ENCODE results near the gene TRAF7.

TRAF7 gene

DNA sequence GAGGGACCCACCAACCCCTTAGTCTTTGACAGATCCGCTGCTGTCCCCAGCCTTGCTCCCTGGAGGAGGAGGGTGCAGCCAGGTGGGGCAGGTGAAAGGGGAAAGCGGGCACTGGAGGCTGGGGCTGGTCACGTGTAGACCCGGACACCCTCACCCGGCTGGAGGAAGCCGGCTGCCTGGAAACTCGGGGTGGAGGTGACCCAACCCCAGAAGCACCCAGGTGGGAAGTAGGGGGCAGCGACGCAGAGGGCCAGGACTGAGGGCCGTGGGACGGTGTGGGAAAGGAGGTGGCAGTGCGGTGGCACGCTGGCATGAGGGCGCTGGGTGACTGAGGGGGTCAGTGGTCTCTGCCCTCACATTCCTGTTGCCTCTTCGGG is 2.7 kb downstream of the TRAF7 start:
- H3K79me2 ChIP-seq (ENCODE audit: control insufficient read depth, insufficient read depth, low read length, unreplicated experiment) = peaks cover 81% of the 10 kb centered on the region
- peaks cover 44% of the 10 kb centered on the region for H3K4me1 ChIP-seq (ENCODE audit: control insufficient read depth, insufficient read depth, low read length, unreplicated experiment)
- peaks cover 16% of the 10 kb centered on the region for H3K36me3 ChIP-seq (ENCODE audit: insufficient read depth, low read length)
- no peak overlapping the region for H2AFZ ChIP-seq (ENCODE audit: low read length, unreplicated experiment)
- no peak overlapping the region; the same call in 1 of the 2 replicates for H3K4me3 ChIP-seq (ENCODE audit: low read depth, low read length)
- H3K27ac ChIP-seq (ENCODE audit: low read depth, low read length) = peak overlapping the region; percentile 95
- H3K27me3 ChIP-seq (ENCODE audit: insufficient read depth, low read length) = no peaks in the 10 kb centered on the region

DNA sequence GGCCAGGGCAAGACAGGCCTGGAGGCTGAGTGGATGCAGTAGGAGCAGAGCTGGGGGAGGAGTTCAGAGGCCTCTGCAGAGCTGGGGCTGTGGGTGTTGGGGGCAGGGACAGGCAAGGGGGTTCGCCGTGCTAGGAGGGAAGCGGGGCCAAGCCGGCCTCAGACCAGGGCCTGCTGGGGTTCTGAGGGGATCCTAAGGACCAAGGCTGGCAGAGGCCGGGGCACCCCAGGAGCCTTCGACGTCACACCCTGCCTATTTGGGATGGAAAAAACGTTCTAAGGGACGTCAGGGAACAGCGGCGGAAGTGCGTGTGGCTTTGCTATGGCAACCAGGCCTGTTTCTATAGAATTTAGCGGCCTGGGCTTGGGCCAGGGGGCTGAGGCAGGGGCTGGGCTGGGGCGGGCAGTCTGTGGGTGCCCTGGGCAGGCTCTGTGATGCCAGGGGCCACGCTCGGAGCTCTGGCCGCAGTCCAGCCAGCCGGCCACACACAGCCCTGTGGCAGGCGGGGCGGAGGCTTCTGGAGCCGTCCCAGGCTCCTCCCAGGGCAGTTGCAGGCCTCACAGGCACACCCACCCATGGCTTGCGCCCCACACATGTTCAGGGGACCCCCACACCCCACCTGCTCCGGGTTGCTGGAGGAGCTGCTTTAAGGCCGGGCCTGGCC is 3.7 kb downstream of the TRAF7 start:
- Histone ChIP-seq H3K27me3 (ENCODE audit: insufficient read depth, low read length) (no peaks in the 10 kb centered on the region), H3K27ac (ENCODE audit: low read depth, low read length) (peak overlapping the region; percentile 95), H2AFZ (ENCODE audit: low read length, unreplicated experiment) (no peak overlapping the region), H3K4me3 (ENCODE audit: low read depth, low read length) (peak overlapping the region; percentile 50), H3K36me3 (ENCODE audit: insufficient read depth, low read length) (peaks cover 7% of the 10 kb centered on the region; the same call in 1 of the 2 replicates), H3K79me2 (ENCODE audit: control insufficient read depth, insufficient read depth, low read length, unreplicated experiment) (peaks cover 77% of the 10 kb centered on the region), H3K4me1 (ENCODE audit: control insufficient read depth, insufficient read depth, low read length, unreplicated experiment) (peaks cover 44% of the 10 kb centered on the region)

DNA sequence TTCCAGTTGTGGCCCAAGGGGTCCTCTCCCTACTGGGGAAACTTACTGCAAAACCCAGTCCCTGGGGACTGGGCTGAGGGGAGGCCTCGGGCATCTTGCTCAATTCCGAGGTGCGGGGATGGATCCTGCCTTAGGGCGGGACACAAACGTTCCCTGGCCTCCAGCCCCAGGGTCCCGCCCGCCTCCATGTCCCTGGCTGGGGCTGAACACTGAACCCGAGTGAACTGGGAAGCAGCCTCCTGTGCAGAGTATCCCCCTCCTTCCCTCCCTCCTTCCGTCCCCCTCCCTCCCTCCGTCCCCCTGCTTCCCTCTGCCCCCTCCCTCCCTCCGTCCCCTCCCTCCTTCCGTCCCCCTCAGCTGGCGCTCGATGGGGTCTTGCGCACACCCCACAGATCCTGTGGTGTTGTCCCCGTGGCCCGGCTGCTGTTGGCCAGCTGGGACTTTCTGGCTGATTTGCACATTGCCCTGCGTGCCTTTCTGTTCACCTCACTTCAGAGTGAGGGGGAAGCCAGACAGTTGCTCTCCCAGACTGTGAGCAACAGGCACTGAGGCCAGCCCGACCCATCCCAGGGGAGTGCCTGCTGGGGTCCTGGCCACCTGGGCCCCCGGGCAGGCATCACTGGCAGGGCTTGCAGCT is 5.5 kb downstream of the TRAF7 start:
- Histone ChIP-seq H3K36me3 (ENCODE audit: insufficient read depth, low read length) (no peaks in the 10 kb centered on the region), H2AFZ (ENCODE audit: low read length, unreplicated experiment) (no peak overlapping the region), H3K27ac (ENCODE audit: low read depth, low read length) (peak overlapping the region; percentile 95), H3K27me3 (ENCODE audit: insufficient read depth, low read length) (no peaks in the 10 kb centered on the region), H3K79me2 (ENCODE audit: control insufficient read depth, insufficient read depth, low read length, unreplicated experiment) (peaks cover 73% of the 10 kb centered on the region), H3K4me3 (ENCODE audit: low read depth, low read length) (peak overlapping the region; percentile 8), H3K4me1 (ENCODE audit: control insufficient read depth, insufficient read depth, low read length, unreplicated experiment) (peaks cover 44% of the 10 kb centered on the region)

DNA sequence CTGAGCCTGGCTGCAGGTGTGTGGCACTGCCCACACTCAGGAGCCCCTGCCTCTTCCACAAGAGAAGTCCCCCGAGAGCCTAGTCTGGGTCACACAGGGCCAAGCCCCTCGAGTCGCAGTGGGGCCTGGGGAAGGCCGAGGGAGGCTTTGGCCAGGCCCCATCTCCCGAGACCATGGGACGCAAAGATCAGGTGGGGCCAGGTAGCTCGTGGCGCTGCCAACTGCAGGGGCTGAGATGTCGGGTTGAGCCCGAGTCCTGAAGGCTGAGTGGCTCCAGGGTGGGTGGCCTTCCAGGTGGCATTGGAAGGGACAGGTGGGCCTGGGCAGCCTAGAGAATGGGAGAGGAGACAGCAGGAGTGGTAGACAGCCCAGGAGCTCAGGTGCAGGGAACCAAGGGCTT is 6.3 kb downstream of the TRAF7 start:
- H3K36me3 ChIP-seq (ENCODE audit: insufficient read depth, low read length) = no peaks in the 10 kb centered on the region
- H3K79me2 ChIP-seq (ENCODE audit: control insufficient read depth, insufficient read depth, low read length, unreplicated experiment) = peaks cover 67% of the 10 kb centered on the region

DNA sequence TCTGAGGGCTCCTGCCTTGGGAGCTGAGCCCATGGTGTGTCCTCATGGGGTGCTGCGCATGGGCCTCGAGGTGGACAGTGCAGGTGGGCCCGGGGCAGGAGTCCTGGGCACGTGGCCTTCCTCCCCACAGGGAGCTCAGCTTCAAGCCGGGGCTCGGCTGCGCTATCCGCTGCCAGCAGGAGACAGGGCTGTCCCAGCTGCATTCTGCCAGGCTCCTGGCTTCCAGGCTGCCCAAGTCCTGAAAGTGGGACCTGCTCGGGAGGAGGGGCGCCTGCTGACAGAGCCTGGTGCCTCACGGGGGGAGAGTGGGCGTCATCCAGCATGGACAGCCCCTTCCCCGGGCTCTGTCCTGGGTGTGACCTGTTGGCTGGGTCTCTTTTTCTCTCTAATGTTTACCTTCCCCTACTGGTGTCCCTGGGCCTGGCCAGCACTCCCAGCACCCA is 7.1 kb downstream of the TRAF7 start:
- Histone ChIP-seq H3K27ac (ENCODE audit: low read depth, low read length) (no peak overlapping the region), H3K4me1 (ENCODE audit: control insufficient read depth, insufficient read depth, low read length, unreplicated experiment) (peaks cover 33% of the 10 kb centered on the region), H2AFZ (ENCODE audit: low read length, unreplicated experiment) (no peak overlapping the region), H3K36me3 (ENCODE audit: insufficient read depth, low read length) (no peaks in the 10 kb centered on the region), H3K27me3 (ENCODE audit: insufficient read depth, low read length) (no peaks in the 10 kb centered on the region), H3K4me3 (ENCODE audit: low read depth, low read length) (no peak overlapping the region), H3K79me2 (ENCODE audit: control insufficient read depth, insufficient read depth, low read length, unreplicated experiment) (peaks cover 64% of the 10 kb centered on the region)

More for the DNA sequence above, 6.3 kb downstream of the TRAF7 start:
- no peak overlapping the region for H2AFZ ChIP-seq (ENCODE audit: low read length, unreplicated experiment)
- H3K27me3 ChIP-seq (ENCODE audit: insufficient read depth, low read length) = no peaks in the 10 kb centered on the region
- H3K4me1 ChIP-seq (ENCODE audit: control insufficient read depth, insufficient read depth, low read length, unreplicated experiment) = peaks cover 41% of the 10 kb centered on the region
- peak overlapping the region; percentile 95; the same call in 1 of the 2 replicates for H3K27ac ChIP-seq (ENCODE audit: low read depth, low read length)
- no peak overlapping the region for H3K4me3 ChIP-seq (ENCODE audit: low read depth, low read length)

DNA sequence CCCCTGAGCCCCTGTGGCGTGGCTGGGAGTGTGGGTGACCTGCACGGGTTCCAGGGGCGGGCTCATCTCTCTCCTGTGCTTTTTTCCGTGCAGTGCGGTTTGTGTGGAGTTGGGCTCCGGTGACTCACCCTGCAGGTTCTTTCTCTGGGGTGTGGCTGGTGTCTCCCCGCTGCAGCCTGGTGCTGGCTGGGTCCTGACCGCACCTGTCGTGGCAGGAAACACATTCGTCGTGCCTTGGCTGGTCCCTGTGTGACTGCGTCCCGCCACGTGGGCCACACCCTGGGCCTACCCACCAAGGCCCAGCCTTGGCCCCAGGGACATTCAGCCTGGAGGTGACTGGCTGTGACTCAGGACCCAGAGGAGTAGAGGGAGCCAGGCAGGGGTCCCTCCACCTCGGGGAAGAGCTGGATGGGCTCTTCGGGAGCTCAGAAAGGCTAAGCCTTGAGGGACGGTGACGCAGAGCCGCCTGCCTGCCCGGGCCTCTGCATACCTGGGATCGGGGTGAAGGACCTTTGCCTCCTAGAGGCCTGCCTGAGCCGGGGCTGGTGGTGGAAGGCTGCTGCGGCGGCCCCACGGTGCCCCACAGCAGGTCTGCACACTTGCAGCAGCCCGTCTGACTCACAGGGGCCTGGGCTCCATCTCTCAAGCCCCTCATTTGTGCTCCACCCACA is 7.8 kb downstream of the TRAF7 start:
- H3K79me2 ChIP-seq (ENCODE audit: control insufficient read depth, insufficient read depth, low read length, unreplicated experiment) = peaks cover 59% of the 10 kb centered on the region
- H3K36me3 ChIP-seq (ENCODE audit: insufficient read depth, low read length) = no peaks in the 10 kb centered on the region
- H3K4me3 ChIP-seq (ENCODE audit: low read depth, low read length) = no peak overlapping the region
- H3K27ac ChIP-seq (ENCODE audit: low read depth, low read length) = no peak overlapping the region
- no peaks in the 10 kb centered on the region for H3K27me3 ChIP-seq (ENCODE audit: insufficient read depth, low read length)
- H3K4me1 ChIP-seq (ENCODE audit: control insufficient read depth, insufficient read depth, low read length, unreplicated experiment) = peaks cover 27% of the 10 kb centered on the region
- H2AFZ ChIP-seq (ENCODE audit: low read length, unreplicated experiment) = no peak overlapping the region

DNA sequence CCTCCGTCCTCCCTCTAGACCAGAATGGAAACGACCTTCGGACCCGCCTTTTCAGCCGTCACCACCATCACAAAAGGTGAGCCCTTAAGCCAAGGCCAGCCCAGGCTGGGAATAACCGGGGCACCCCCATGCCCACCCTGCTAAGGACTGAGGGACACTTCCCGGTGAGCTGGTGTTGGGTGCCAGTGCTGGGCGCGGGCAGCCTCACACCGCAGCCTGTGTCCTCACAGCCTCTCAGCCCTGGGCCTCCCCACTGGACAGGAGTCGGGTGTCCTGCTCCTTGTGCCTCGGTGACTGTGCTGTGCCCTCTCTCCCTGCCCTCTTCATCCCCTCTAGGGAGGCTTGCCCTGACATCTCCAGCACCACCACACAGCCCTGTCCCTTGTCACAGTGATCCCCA is 10.3 kb downstream of the TRAF7 start:
- H3K4me1 ChIP-seq (ENCODE audit: control insufficient read depth, insufficient read depth, low read length, unreplicated experiment) = peaks cover 10% of the 10 kb centered on the region
- no peaks in the 10 kb centered on the region for H3K36me3 ChIP-seq (ENCODE audit: insufficient read depth, low read length)
- peaks cover 42% of the 10 kb centered on the region for H3K79me2 ChIP-seq (ENCODE audit: control insufficient read depth, insufficient read depth, low read length, unreplicated experiment)
- no peaks in the 10 kb centered on the region for H3K27me3 ChIP-seq (ENCODE audit: insufficient read depth, low read length)
- H3K27ac ChIP-seq (ENCODE audit: low read depth, low read length) = no peak overlapping the region
- no peak overlapping the region for H3K4me3 ChIP-seq (ENCODE audit: low read depth, low read length)
- no peak overlapping the region for H2AFZ ChIP-seq (ENCODE audit: low read length, unreplicated experiment)

DNA sequence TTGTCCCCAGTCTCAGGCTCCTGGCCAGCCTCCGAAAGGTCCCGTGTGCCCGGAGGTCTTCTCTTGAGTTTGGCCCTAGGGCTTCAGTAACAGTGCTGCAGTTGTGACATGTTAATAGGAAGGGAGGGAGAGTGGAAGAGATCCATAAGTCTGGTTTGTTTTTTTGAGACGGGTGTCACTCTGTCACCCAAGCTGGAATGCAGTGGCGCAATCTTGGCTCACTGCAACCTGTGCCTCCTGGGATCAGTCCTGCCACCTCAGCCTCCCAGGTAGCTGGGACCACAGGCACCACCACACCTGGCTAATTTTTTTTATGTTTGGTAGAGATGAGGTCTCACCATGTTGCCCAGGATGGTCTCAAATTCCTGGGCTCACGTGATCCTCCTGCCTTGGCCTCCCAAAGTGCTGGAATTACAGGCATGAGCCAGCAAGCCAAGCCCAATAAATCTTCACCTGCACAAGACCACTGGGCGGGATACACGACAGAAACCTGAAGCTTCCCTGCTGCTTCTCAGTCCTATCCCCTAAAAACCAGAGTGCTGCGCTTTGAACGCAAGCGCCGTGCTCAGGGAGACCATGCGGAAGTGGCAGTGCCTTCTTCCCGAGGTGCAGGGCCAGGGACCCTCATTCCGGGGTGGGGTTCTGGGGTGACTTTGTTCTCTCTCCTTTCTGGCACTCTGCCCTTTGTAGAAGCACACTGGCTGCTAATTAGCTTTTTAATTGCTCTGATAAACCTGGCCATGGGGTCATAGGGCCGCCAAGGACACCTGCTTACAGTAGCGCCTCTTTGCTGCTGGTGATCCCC is 10.9 kb downstream of the TRAF7 start:
- H3K79me2 ChIP-seq (ENCODE audit: control insufficient read depth, insufficient read depth, low read length, unreplicated experiment) = peaks cover 39% of the 10 kb centered on the region
- H3K27ac ChIP-seq (ENCODE audit: low read depth, low read length) = no peak overlapping the region
- H2AFZ ChIP-seq (ENCODE audit: low read length, unreplicated experiment) = no peak overlapping the region
- H3K27me3 ChIP-seq (ENCODE audit: insufficient read depth, low read length) = no peaks in the 10 kb centered on the region
- H3K36me3 ChIP-seq (ENCODE audit: insufficient read depth, low read length) = no peaks in the 10 kb centered on the region
- no peak overlapping the region for H3K4me3 ChIP-seq (ENCODE audit: low read depth, low read length)
- peaks cover 5% of the 10 kb centered on the region for H3K4me1 ChIP-seq (ENCODE audit: control insufficient read depth, insufficient read depth, low read length, unreplicated experiment)

DNA sequence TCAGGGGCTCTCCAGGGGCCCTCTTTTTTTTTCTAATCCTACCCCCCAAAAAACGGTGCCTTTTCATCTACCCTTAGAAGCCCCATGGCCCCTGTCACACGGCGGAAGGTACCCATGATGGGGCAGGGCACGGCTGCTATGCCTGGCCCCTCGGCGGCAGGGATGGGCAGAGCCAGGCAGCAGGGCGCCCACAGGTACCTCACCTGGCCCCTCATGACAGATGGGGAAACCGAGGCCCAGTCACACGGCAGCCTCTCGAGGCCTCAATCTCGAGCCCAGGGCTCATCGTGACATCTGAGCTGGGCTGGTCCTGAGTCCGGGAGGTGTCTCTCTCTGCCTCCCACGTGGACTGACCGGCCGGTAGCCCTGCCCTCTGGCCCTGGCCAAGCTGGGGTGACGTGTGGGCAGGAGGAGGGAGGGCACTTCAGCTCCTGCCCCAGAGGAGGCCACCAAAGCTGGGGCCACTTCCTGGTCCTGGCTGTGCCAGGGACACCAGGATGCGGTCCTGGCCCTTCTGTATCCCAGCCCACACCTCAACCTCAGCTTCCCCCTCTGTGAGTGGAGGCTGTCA is 11.6 kb downstream of the TRAF7 start:
- no peaks in the 10 kb centered on the region for H3K36me3 ChIP-seq (ENCODE audit: insufficient read depth, low read length)
- no peaks in the 10 kb centered on the region for H3K27me3 ChIP-seq (ENCODE audit: insufficient read depth, low read length)
- H2AFZ ChIP-seq (ENCODE audit: low read length, unreplicated experiment) = no peak overlapping the region
- H3K79me2 ChIP-seq (ENCODE audit: control insufficient read depth, insufficient read depth, low read length, unreplicated experiment) = peaks cover 32% of the 10 kb centered on the region
- H3K4me1 ChIP-seq (ENCODE audit: control insufficient read depth, insufficient read depth, low read length, unreplicated experiment) = no peaks in the 10 kb centered on the region
- no peak overlapping the region for H3K4me3 ChIP-seq (ENCODE audit: low read depth, low read length)
- no peak overlapping the region for H3K27ac ChIP-seq (ENCODE audit: low read depth, low read length)

DNA sequence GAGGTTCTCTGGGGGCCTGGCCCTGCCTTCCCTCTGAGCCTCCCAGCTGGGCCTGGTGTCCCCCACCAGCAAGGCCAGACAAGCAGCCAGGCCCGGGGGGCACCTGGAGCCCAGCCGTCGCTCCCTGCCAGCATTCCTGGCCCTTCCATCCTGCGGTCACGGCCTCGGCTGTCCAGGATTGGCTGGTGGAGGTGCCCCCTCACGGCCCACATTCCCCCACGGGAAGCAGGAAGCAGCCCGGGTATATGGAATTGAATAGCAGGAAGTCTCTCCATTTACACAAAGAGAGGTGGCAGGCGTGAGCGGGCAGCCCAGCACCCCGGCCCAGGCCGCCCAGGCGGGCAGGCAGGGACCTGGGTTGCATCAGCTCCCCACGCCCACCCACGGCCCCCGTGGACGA is 14.5 kb downstream of the TRAF7 start:
- Histone ChIP-seq H3K4me3 (ENCODE audit: low read depth, low read length) (no peak overlapping the region), H2AFZ (ENCODE audit: low read length, unreplicated experiment) (no peak overlapping the region), H3K27ac (ENCODE audit: low read depth, low read length) (peak overlapping the region; percentile 19; the same call in 1 of the 2 replicates), H3K36me3 (ENCODE audit: insufficient read depth, low read length) (peaks cover 5% of the 10 kb centered on the region; the same call in 1 of the 2 replicates), H3K27me3 (ENCODE audit: insufficient read depth, low read length) (no peaks in the 10 kb centered on the region), H3K4me1 (ENCODE audit: control insufficient read depth, insufficient read depth, low read length, unreplicated experiment) (no peaks in the 10 kb centered on the region), H3K79me2 (ENCODE audit: control insufficient read depth, insufficient read depth, low read length, unreplicated experiment) (peaks cover 15% of the 10 kb centered on the region)

Measured in ACC112 (cell line).